22Rv1 (cell line): ENCODE data around the gene CDKL4.

Source experiments
- CTCF ChIP-seq: fragments of 450-650 bp; IDR thresholded peaks from 2 replicates; pipeline ENCODE4 v1.5.1; 2017; ENCODE audit warnings: mild to moderate bottlenecking
- ZFX ChIP-seq: fragments of 450-650 bp; IDR thresholded peaks from 2 replicates; pipeline ENCODE4 v1.6.1; 2017; ENCODE audit warnings: antibody characterized with exemption, borderline replicate concordance

GRCh38 chr2:39240758-39241157 is 3.0 kb downstream of the CDKL4 start:
- TF ChIP-seq CTCF (no peak), ZFX (no peak)
